ENCODE results near the gene HNRNPM.

GRCh38 chr19:8456064-8456463 is 11.3 kb downstream of the HNRNPM start:
- TF ChIP-seq CTCF (IDR thresholded peaks at IDR 0.05), result no peak
- no peak for TF ChIP-seq POLR2A (IDR thresholded peaks at IDR 0.05)
